DMS114 treated with DMSO at 0.1 percent for 48 hours (cell line): ENCODE measurements around the gene ATPAF2.

ENCODE experiments used
- DNase-seq: peaks from one replicate; lab custom pipeline; 2025; ENCODE audit not compliant: unreplicated experiment; lab: John Stamatoyannopoulos, UW

ATPAF2 gene

GRCh38 chr17:18040261-18040858 is 1.4 kb upstream of the ATPAF2 start:
- DNase-seq = no peak

DNA sequence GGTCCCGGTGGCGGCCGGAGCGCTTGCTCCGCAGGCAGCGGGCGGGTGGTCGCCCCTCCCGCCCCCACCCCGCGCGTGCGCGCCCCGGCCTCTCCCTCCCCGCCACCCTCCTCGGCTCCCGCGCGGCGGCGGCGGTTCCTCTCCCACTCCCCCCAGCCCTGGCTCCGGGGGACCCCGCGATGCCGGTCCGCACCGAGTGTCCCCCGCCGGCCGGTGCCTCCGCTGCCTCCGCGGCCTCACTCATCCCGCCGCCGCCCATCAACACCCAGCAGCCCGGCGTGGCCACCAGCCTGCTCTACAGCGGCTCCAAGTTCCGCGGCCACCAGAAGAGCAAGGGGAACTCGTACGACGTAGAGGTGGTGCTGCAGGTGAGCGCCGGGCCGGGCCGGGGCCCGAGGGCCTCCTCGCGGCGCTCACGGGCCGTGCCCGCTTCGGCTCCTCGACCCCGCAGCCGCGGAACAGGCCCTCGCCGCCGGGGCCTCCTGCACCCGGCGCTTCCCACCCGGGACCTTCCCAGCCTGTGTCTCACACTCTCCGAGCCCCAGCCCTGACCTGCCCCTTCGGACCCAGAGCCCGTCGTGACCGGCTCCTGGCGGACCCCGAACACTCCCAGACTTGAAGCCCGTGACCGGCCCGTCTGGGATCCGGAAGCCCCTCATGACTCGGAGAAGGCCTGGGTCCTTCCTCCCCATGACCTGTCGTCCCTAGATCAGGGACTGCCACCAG is 730 bp upstream of the ATPAF2 start:
- no peak for DNase-seq

DNA sequence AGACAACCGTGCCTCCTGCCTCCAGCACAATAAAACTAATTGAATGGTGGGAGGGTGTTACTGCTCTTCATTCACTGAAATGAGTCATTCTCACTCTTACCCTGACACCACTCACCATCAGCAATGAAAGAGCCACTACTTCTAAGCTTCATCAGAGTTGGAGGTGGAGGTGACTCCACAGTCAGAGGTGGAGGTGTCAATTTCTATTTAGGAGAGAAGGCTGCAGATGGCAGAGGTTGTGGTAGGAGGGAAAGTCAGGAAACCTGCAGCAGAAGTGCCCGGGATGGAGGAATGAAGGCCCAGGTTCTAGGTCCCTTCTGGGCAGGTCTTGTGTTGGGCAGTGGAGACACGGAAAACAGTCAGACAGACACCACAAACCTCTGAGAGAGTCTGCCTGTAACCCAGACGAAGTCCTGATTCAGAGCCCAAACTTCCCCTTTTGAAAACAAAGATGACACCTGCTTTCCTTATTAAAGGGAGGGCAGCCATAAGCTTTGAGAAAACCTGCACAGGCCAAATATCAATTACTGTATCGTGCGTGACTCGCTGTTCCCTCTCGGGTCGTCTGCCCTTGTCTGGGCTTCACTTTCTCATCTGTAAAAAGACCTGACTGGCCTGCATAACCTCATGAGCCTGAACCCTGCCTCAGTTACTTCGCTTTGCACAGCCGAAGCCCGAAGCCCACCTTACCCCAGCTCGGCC is 668 bp downstream of the ATPAF2 start:
- no peak for DNase-seq

- DNase-seq = no peak
Observed at GRCh38 chr17:18037486-18037885, 1.5 kb downstream of the ATPAF2 start.

DNA sequence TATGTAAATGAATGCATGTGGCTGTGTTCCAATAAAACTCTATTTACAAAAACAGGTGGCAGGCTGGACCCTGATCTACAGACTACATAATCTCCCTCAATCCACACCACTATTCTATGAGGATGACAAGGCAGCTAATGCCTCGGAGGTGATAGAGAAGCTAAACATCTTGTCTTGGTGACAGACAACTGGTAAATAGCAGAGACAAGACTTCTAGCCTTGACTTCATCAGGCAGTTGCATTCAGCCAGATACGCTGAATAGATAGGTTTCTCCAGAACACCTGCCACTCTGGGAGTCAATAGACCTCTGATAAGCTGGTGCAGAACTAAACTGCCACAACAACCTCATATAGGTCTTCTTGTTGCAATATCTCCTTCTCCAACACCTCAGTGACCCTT is 3.3 kb downstream of the ATPAF2 start:
- no peak for DNase-seq

DNA sequence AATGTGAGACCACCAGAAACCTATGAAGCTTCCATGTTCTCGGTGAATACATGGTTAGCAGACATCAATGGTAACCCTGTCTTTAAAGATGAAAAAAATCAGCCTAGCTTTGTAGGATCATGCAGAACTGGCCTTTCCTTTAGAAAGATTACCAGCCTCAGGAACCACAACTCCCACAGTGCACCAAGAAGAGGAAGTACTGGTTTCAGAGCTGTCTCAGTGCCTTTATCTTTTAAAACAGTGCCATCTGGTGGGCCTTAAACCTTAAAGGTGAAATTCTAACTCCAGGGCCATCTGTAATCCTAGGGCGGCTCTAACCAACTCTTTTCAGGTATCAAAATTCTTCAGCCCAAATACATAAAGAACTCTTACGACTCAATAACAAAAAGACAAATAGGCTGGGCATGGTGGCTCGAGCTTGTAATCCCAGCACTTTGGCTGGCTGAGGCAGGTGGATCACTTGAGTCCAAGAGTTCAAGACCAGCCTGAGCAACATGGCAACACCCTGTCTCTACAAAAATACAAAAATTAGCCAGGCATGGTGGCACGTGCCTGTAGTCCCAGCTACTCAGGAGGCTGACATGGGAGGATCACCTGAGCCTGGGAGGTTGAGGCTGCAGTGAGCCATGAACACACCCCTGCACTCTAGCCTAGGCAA is 5.4 kb downstream of the ATPAF2 start:
- peak; percentile 26 for DNase-seq

DNA sequence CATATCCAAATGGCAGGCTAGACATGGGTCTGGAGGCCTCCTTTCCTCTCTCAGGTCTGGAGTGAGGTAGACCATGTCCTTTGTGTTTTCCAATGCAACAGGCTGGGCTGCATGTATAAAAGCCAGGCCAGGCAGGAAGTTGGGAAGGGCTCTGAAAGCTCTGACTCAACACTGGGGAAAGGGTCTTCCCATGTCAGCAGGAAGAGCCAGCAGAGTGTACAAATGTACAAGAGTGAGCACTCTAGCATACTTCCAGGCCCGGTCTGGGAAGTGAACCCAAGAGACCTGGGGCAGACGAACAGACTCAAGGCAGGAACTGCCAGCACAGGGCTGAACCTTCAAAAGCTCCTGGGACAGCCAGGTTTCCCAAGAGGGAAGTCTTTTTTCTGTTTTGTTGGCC is 7.0 kb downstream of the ATPAF2 start:
- DNase-seq = no peak

DNA sequence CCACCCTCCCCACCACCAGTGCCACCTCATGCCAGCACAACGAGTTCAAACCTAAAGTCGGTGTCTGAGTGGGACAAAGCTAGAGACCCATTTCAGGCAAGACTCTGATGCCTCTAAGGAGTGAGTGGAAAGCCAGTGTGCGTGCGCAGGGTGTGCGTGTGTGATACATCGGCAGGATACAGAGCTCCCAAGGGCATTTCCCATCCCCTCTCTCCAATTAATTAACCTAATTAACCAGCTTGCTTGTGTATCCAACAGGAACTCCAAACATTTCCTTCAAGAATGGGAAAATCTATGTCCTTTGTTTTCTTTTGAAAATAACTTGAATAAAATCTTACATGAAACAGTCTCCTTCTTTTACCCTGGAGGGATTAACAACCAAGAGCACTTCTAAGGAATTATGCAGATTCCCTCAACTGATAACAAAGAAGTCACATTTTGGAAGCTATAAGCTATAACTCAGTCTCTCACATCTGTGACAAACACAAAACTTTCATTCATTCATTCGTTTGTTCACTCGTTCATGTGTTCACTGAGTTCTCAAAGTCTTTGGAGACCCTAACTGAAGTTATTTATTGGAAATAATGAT is 9.9 kb downstream of the ATPAF2 start:
- no peak for DNase-seq

DNA sequence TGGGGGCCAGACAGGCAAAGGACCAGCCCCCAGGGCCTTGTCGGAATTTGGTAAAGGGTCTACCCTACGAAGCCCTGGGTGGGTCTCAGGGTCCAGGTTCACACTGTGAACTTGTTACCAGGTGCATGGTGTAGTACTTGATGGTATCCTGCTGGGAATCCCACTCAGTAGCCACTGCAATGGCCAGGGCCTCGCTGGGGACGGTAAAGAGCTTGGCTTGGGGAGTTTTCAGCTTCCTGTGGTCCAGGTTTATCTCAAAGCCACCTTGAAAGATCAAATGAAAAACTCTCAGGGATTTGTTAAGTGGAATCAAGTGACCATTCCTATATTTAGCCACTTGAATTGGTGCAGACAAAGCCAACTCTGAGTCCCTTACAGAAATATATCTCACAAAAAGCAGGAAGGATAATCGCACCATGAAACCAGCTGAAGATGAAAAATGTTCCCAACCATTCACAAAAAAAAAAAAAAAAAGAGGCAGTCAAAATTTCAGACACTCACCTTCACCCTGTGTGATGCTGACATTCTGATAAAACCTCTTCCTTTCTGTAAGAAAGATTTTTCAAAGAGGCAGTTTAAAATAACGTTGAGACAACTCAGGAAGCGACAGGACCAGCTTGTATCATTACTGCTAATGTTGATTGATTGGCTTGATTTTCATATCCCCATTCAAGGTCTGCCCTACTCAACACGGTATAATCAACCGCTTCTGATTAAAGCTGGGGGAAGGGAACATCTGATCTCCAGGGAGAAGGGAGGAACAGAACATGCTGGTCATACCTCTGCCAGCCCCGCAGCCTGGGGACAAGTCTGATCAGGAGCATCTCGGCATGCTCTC is 10.6 kb downstream of the ATPAF2 start:
- DNase-seq = no peak

- no peak for DNase-seq
Observed at GRCh38 chr17:18027280-18027679, 11.7 kb downstream of the ATPAF2 start.

DNA sequence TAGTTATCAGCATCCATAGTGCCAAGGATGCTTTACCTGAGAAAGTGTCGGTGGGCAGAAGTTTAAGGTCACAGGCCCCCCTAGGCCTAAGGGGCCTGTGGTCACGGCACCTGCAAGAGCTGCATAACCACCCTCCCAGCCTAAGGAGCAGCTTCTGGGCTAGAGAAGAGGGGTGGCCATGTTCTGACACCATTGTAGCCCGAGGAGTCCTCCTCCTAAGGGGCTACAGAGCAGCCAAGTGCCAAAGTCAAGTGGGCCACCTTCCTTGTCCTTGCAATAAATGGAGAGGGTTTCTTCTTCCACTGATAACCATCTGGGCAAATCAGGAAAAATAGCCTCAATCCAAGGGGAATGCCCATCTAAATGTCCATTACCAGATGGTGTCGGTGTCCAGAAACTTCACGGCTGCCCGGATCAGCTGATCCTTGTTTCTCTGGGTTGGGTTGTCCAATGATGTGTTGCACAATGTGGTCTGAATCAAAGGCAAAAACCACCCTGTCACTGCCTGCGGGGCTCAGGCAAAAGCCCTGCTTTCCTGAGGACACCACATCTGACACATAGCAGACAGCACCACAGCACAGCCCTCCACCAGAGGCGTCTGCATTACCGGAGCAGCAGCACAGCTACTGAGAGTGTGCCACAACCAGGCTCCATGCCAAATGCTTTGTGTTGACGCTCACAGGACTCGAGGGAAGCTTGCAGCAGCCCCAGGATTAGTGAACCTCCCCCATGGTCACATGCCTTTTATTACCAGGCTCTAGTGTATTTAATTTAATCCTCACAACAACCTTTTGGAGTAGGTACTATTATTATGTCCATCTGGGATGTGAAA is 12.8 kb downstream of the ATPAF2 start:
- no peak for DNase-seq

DNA sequence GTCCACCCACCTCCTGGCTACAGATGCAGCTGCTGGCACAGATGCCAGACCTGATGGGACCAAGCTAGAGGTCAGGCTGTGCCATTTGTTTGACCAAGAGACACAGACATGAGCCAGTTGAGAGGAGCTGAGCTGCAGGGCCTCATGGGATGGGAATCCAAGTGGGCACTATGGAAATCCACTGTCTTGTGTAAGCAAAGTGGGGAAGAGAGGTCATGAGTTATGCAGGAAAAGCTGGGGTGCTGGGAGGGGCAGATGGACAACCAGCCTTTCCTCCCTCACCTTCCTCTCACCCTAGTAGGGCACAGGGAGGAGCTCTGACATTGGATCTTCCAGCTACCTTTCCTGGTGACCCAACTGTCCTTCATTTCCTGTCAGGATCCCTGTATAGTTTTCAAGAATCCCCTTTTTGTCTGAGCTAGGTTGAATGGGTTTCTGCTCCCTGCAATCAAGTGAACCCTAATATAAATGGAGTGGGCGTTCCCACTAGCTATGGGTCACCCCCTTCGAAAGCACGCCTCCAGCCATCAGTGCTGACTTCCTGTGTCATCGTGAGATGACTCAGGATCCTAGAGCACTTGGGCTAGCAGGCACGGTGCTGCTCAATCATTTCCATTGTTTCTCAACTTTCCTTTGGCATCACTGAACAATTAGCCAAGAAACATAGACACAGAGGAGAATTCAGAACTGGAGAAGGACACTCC is 13.6 kb downstream of the ATPAF2 start:
- no peak for DNase-seq

- no peak for DNase-seq
Observed at GRCh38 chr17:18021372-18021771, 17.6 kb downstream of the ATPAF2 start.

DNA sequence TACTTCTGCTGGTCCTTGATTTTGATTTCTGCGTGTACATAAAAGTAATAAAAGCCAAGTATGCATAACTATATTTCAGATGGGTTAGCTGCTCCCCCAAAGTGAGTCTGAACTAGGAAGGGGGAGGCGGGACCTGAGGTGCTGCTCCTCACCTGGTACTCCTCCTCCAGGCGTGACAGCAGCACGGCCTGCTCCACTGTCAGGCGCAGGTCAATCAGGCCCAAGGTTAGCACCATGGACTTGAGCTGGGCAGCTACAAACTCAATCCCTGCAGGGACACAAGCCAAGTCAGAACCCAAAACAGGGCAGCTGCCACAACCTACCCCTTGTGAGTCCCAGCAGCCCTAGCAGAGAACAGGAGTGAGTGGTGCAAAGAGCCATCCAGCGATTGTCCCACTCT is 18.0 kb downstream of the ATPAF2 start:
- DNase-seq = no peak

- no peak for DNase-seq
Observed at GRCh38 chr17:18019838-18020154, 19.2 kb downstream of the ATPAF2 start.

DNA sequence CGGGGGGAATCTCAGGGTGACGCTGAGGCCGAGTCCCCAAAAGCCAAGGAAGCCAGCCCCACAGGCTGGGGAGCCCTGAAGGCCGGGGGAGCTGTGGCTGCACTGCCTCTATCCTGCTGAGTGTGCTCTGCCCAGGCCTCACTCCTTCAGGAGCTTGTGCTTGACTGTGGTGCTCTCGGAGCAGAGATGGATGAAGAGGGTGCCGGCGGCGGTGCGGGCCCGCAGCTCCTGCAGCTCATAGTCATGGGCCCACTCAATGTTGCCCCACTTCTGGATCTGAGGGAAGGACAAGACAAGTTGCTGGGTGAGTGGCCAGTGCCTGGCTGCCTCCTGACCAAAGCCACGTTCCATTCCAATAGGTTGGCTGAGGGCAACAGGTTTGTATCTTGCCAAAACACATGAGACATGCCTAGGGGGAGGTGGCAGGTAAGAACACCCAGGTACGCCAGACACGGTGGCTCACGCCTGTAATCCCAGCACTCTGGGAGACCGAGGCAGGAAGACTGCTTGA is 20.5 kb downstream of the ATPAF2 start:
- DNase-seq = no peak

- no peak for DNase-seq
Observed at GRCh38 chr17:18017958-18018357, 21.0 kb downstream of the ATPAF2 start.

DNA sequence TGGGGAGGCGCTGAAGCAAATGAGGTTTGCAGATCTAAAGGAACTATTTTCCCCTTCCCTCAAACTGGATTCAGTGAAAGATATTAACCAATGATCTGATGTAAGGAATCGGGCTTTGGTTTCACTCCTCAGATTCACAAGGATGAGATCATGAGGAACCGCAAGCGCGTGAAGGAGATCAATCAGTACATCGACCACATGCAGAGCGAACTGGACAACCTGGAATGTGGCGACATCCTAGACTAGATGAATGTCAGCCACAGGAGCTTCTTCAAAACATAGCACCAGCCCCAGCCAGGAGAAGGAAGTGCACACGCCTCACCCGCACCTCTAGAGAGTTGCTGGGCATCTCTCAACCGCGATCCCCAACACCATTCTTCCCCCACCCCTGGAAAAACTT is 22.5 kb downstream of the ATPAF2 start:
- DNase-seq = no peak

GRCh38 chr17:18015593-18015992 is 23.4 kb downstream of the ATPAF2 start:
- DNase-seq = no peak
